HepG2 (cell line): ENCODE measurements around the gene KRTAP9-7. TPM values are rescaled to one million over a fixed set of nuclear protein-coding genes. Genes with fewer than 3 reads are reported as not detected.
"Not testable (repeated sequence)": the region's sequence is repeated elsewhere in the genome, so short reads cannot be mapped to it uniquely, and the experiment has no call there.

Source experiments
- ATAC-seq: fragments of 200-7000 bp; cut with Tn5 transposase; 3 replicates; pipeline ENCODE4 v1.9.1; 2020; ENCODE audit warnings: mild to moderate bottlenecking, moderate library complexity
- BruUV-seq: library from RNA; stranded (reverse); fragments of 400-500 nt; replicated peaks from 2 replicates; lab custom pipeline; 2021; lab: Mats Ljungman, UMichigan
- CTCF ChIA-PET: fragments of 300-600 bp; formaldehyde crosslinking; extraction: SDS; loops from one replicate; lab custom pipeline; 2021; ENCODE audit warnings: low total read pairs, inconsistent platforms, low intra/inter-chr PET ratio; lab: Yijun Ruan, JAX
- POLR2A ChIA-PET: fragments of 350-600 bp; sonication (Branson Sonifier 250); formaldehyde crosslinking; loops from one replicate; lab custom pipeline; 2020; ENCODE audit warnings: antibody characterized with exemption, inconsistent platforms; lab: Yijun Ruan, JAX
- DNase-seq: peaks from one replicate; pipeline ENCODE4 v3.0.0-alpha.2; 2015; ENCODE audit warnings: low spot score
- FAIRE-seq: peaks from 3 replicates; lab custom pipeline; 2011; peaks lifted over from hg19 to GRCh38; lab: Jason Lieb, UNC
- H2AFZ ChIP-seq: one replicate; pipeline ENCODE4 v1.6.1; 2011; ENCODE audit warnings: low read length, inconsistent platforms
- H3K27ac ChIP-seq: fragments of 300-600 bp; 3 replicates; pipeline ENCODE4 v1.8.0; 2011; ENCODE audit warnings: mixed run types, mild to moderate bottlenecking, mixed read lengths, low read length, inconsistent platforms; ENCODE audit not compliant: insufficient read depth; ENCODE audit errors: extremely low read length
- H3K27me3 ChIP-seq, 2 experiments: fragments of 200-600 bp in 1 of 2; 2 replicates in 1 of 2; 3 replicates in 1 of 2; pipeline versions ENCODE4 v1.6.0 to v1.8.0; 2011; ENCODE audit warnings: low read length in 2 of 2, mild to moderate bottlenecking in 2 of 2, moderate library complexity in 2 of 2, inconsistent platforms in 1 of 2; ENCODE audit not compliant: insufficient read depth in 2 of 2, control insufficient read depth in 1 of 2
- H3K36me3 ChIP-seq, 2 experiments: fragments of 200-600 bp in 1 of 2; replicated peaks in 1 of 2; 2 replicates in 1 of 2; 3 replicates in 1 of 2; pipeline versions ENCODE4 v1.5.1 to v1.8.0; 2011; ENCODE audit warnings: low read length in 2 of 2, inconsistent platforms in 1 of 2; ENCODE audit not compliant: insufficient read depth in 2 of 2, control insufficient read depth in 1 of 2
- H3K4me1 ChIP-seq: 2 replicates; pipeline ENCODE4 v1.5.1; 2012; ENCODE audit warnings: low read length, inconsistent platforms; ENCODE audit not compliant: insufficient read depth
- H3K4me2 ChIP-seq: 2 replicates; pipeline ENCODE4 v1.6.0; 2011; ENCODE audit warnings: low read depth, low read length, inconsistent platforms
- H3K4me3 ChIP-seq, 3 experiments: fragments of 200-600 bp in 1 of 3; sonication (generic), shearing (Covaris generic) in 1 of 3; replicated peaks in 1 of 3; 2 replicates each; pipeline ENCODE4 v1.5.1; 2011 to 2016; ENCODE audit warnings: low read length in 3 of 3, inconsistent platforms in 2 of 3, low read depth in 2 of 3, mild to moderate bottlenecking in 2 of 3, control low read depth in 1 of 3, mixed read lengths in 1 of 3; ENCODE audit not compliant: insufficient read depth in 1 of 3
- H3K79me2 ChIP-seq: one replicate; pipeline ENCODE4 v1.6.1; 2011; ENCODE audit warnings: low read length, inconsistent platforms; ENCODE audit not compliant: insufficient read depth
- H3K9ac ChIP-seq: 2 replicates; pipeline ENCODE4 v1.6.0; 2011; ENCODE audit warnings: mild to moderate bottlenecking, low read depth, low read length, inconsistent platforms; ENCODE audit not compliant: insufficient read depth
- H3K9me3 ChIP-seq: 2 replicates; pipeline ENCODE4 v1.5.1; 2012; ENCODE audit warnings: mild to moderate bottlenecking, low read length
- H4K20me1 ChIP-seq: 2 replicates; pipeline ENCODE4 v1.6.0; 2011; ENCODE audit warnings: inconsistent platforms, mild to moderate bottlenecking, low read length, moderate library complexity; ENCODE audit not compliant: insufficient read depth
- WGBS: methylation state at CpG from one replicate; pipeline ENCODE4 v1.1.6; 2017; ENCODE audit warnings: low lambda C conversion rate; 5-methylcytosine and 5-hydroxymethylcytosine counted together
- in situ Hi-C: cut with HindIII; loops from 2 replicates; pipeline ENCODE4 v1.10.0; 2017; ENCODE audit warnings: low pct_unique_long_range_greater_than_20kb; ENCODE audit not compliant: extremely low pct_ligation_motif_present
- intact Hi-C: fragments of 100-400 bp; cut with micrococcal nuclease; formaldehyde crosslinking; loops from one replicate; pipeline ENCODE4 v1.10.0; 2022; ENCODE audit not compliant: unreplicated experiment
- polyA plus RNA-seq, 8 experiments: library from polyadenylated mRNA; depleted of rRNA in 3 of 8; stranded (reverse) in 7 of 8; unstranded in 1 of 8; fragments of >200 nt; fragmentation: Illumina TruSeq in 4 of 8; extraction: Trizol in 4 of 8; gene quantifications; 2 replicates each; pipeline versions ENCODE4 v1.2.1 to v1.2.3, GENCODE V29; 2011 to 2016; ENCODE audit warnings: low read depth in 4 of 8, missing spikeins in 1 of 8, mixed read lengths in 1 of 8; ENCODE audit not compliant: insufficient read depth in 1 of 8
- total RNA-seq, 5 experiments: library from RNA; depleted of rRNA; stranded (reverse); fragments of >200 nt; fragmentation: Illumina TruSeq; extraction: Trizol; gene quantifications; 2 replicates each; pipeline ENCODE4 v1.2.3, GENCODE V29; 2016; ENCODE audit warnings: low read depth in 1 of 5

The KRTAP9-7 gene
- total and polyA plus RNA-seq, 2 of the 13 experiments (the other 11 are each of a cell fraction or from before 2014, with no cell fraction given), result not detected

DNA sequence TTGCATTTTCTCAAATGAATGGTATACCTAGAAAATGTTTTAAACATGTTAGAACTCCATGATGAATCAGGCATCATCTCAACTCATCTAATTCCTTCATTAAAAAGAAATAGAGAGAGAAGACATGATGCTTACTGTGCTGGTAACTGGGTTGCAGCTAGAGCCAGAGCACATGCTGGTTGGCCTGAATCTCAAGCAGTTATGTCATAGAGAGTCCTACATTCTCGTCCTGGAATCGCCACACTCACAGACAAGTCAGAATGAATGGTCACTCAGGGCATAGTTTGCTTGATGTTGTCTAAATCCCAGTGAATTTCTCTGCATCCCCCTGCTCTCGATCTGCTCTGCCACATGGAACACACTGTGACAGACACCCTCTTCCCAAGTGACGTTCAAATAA lies 38.4 kb upstream of the KRTAP9-7 start:
- BruUV-seq, H3K4me1 ChIP-seq, H3K4me3 ChIP-seq, H3K27me3 ChIP-seq, H3K36me3 ChIP-seq, H3K9me3 ChIP-seq, H3K9ac ChIP-seq, H4K20me1 ChIP-seq, intact Hi-C loops, H2AFZ ChIP-seq, H3K27ac ChIP-seq, DNase-seq, POLR2A ChIA-PET, FAIRE-seq, H3K4me2 ChIP-seq, CTCF ChIA-PET, H3K79me2 ChIP-seq, ATAC-seq, in situ Hi-C loops: not testable (repeated sequence)
- 0% methylated on average over 4 of the region's 4 CpGs for WGBS

DNA sequence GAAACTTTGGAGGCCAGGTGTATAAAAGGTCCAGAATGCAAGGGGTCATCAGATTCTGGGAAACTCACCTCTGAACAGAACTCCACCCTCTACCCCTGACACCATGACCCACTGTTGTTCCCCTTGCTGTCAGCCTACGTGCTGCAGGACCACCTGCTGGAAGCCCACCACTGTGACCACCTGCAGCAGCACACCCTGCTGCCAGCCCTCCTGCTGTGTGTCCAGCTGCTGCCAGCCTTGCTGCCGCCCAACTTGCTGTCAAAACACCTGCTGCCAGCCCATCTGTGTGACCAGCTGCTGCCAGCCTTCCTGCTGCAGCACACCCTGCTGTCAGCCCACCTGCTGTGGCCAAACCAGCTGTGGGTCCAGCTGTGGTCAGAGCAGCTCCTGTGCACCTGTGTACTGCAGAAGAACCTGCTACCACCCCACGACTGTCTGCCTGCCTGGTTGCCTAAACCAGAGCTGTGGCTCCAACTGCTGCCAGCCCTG lies 37.5 kb upstream of the KRTAP9-7 start, which contains the start of gene KRTAP9-8:
Gene KRTAP9-8 (plus strand): TSS at position 51 of the 489 bp plus-strand sequence. CDS start 53 bp downstream, at position 104.
- H3K9me3 ChIP-seq, BruUV-seq, H3K36me3 ChIP-seq, H3K27ac ChIP-seq, H3K4me2 ChIP-seq, H2AFZ ChIP-seq, H3K79me2 ChIP-seq, H3K9ac ChIP-seq, FAIRE-seq, ATAC-seq, CTCF ChIA-PET, POLR2A ChIA-PET, H3K4me3 ChIP-seq, intact Hi-C loops, H3K4me1 ChIP-seq, H3K27me3 ChIP-seq, DNase-seq, in situ Hi-C loops, H4K20me1 ChIP-seq: not testable (repeated sequence)
- 0% methylated on average over 1 of the region's 3 CpGs for WGBS
